Parathyroid adenoma (tissue), 2 donors: ENCODE measurements around the gene MYCT1.

ENCODE experiments used
- H2AFZ ChIP-seq: fragments of 300-600 bp; sonication (generic); one replicate; pipeline ENCODE4 v1.7.0; 2017; ENCODE audit warnings: antibody characterized with exemption, mild to moderate bottlenecking
- H3K27ac ChIP-seq: fragments of 300-600 bp; sonication (generic); one replicate; pipeline ENCODE4 v1.7.0; 2017
- H3K27me3 ChIP-seq: fragments of 300-600 bp; sonication (generic); one replicate; pipeline ENCODE4 v1.7.0; 2017; ENCODE audit warnings: low read length; ENCODE audit not compliant: control insufficient read depth, insufficient read depth
- H3K36me3 ChIP-seq: fragments of 300-600 bp; sonication (generic); one replicate; pipeline ENCODE4 v1.7.0; 2017; ENCODE audit warnings: low read length; ENCODE audit not compliant: control insufficient read depth, insufficient read depth
- H3K4me1 ChIP-seq: fragments of 300-600 bp; sonication (generic); one replicate; pipeline ENCODE4 v1.7.0; 2017; ENCODE audit warnings: control low read depth
- H3K4me2 ChIP-seq: fragments of 300-600 bp; sonication (generic); one replicate; pipeline ENCODE4 v1.7.0; 2017; ENCODE audit warnings: low read length
- H3K4me3 ChIP-seq: fragments of 300-600 bp; sonication (generic); one replicate; pipeline ENCODE4 v1.7.0; 2017; ENCODE audit warnings: low read depth, low read length
- H3K79me2 ChIP-seq: fragments of 300-600 bp; sonication (generic); one replicate; pipeline ENCODE4 v1.7.0; 2017; ENCODE audit warnings: control low read depth
- H3K9ac ChIP-seq: fragments of 300-600 bp; sonication (generic); one replicate; pipeline ENCODE4 v1.7.0; 2017; ENCODE audit warnings: mild to moderate bottlenecking
- H3K9me3 ChIP-seq: fragments of 300-600 bp; sonication (generic); one replicate; pipeline ENCODE4 v1.7.0; 2017; ENCODE audit warnings: low read length; ENCODE audit not compliant: control insufficient read depth
- TF ChIP-seq, protein P1 (sequence below): fragments of 300-600 bp; sonication (generic); IDR thresholded peaks from one replicate; pipeline ENCODE4 v1.7.0; 2017; ENCODE audit warnings: antibody characterized with exemption, mild to moderate bottlenecking
- donor health status: primary hyperparathyroidism.

Gene MYCT1

DNA sequence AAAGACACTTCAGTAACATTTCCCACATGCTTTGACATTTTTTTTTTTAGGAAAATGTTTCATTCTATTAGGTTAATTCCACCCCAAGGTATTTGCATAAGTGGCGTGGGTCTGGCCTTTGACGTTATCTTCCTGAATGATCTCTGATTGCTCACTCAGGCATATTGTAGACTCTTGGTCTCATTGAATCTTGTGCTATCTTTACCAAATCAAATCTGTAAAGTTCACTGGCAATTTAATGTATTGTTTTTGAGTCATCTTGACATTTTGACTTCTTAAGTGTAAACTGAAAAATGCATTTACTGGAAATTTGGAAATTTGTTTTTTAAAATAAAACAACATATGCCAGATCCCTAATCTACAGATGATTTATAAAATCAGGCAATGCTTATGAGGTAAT lies 36.9 kb downstream of the MYCT1 start:
- H3K36me3 ChIP-seq = no peaks in the 10 kb centered on the region
- TF ChIP-seq, protein P1, sequence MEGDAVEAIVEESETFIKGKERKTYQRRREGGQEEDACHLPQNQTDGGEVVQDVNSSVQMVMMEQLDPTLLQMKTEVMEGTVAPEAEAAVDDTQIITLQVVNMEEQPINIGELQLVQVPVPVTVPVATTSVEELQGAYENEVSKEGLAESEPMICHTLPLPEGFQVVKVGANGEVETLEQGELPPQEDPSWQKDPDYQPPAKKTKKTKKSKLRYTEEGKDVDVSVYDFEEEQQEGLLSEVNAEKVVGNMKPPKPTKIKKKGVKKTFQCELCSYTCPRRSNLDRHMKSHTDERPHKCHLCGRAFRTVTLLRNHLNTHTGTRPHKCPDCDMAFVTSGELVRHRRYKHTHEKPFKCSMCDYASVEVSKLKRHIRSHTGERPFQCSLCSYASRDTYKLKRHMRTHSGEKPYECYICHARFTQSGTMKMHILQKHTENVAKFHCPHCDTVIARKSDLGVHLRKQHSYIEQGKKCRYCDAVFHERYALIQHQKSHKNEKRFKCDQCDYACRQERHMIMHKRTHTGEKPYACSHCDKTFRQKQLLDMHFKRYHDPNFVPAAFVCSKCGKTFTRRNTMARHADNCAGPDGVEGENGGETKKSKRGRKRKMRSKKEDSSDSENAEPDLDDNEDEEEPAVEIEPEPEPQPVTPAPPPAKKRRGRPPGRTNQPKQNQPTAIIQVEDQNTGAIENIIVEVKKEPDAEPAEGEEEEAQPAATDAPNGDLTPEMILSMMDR = no peak
- H3K4me1 ChIP-seq = no peaks in the 10 kb centered on the region
- H3K79me2 ChIP-seq = no peaks in the 10 kb centered on the region
- no peak overlapping the region for H3K9ac ChIP-seq
- H3K27me3 ChIP-seq = no peaks in the 10 kb centered on the region
- H3K4me3 ChIP-seq = no peak overlapping the region
- no peak overlapping the region for H3K27ac ChIP-seq
- no peak overlapping the region for H3K4me2 ChIP-seq
- H3K9me3 ChIP-seq = no peaks in the 10 kb centered on the region
- H2AFZ ChIP-seq = no peak overlapping the region

DNA sequence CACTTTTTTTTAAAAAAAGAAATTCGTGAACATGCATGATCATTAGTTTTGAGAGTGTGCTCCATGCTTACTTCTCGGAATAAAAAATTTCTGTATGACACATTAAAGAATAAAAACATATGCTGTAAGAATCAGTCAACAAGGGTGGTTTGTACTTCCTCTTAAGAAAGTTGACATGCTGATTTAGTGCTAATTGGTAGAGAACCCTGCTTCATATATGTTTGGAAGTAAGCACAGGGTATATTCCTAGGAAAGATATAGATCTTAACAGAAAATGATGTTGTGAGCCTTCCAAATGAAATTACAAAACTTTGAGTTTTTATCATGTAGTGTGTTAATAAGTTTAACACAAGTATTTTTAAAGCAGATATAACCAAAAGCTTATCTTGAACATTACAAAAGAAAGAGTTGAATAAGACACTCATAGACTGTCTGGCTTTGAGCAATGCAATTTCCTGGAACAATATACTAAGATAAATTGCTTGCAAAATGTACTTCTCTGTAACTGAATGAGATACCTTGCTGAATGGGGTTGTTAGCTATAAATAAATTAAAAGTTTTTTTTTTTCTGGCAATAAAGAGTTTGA lies 39.1 kb downstream of the MYCT1 start:
- TF ChIP-seq, protein P1 = no peak
- Histone ChIP-seq H3K4me2 (no peak overlapping the region), H3K9me3 (no peaks in the 10 kb centered on the region), H2AFZ (no peak overlapping the region), H3K36me3 (no peaks in the 10 kb centered on the region), H3K79me2 (no peaks in the 10 kb centered on the region), H3K27me3 (no peaks in the 10 kb centered on the region), H3K27ac (no peak overlapping the region), H3K9ac (no peak overlapping the region), H3K4me3 (no peak overlapping the region), H3K4me1 (no peaks in the 10 kb centered on the region)

DNA sequence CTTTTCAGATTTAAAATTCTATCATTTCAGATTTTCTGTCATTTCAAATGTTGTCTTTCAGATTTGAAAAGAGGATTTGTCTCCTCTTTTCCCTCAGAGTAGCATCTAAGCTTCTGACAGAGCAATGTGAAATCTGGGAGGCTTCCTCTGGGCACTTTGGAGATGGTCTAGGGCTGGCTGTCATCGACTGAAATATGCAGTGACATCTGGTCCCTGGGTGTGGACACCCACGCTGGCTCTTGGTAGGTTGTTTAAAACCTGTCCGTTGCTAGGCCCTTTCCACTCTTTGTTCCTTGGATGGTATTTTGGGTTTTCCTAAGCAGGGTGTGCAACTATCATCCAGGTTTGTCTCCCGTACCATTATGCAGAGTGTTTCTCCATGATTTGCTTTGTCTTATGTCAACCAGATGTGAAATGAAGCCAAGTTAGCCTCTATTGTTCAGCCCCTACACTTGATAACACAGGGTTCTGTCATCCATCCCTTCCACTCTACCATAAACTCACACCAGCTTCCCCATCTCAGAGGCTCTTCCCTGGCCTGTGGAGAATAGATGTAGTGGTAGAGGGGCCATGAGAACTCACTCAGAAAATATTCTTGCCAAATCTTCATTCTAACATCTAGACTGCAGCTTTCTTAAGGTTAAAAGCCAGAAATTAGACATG lies 47.9 kb downstream of the MYCT1 start:
- TF ChIP-seq, protein P1 = no peak
- no peak overlapping the region for H3K4me3 ChIP-seq

DNA sequence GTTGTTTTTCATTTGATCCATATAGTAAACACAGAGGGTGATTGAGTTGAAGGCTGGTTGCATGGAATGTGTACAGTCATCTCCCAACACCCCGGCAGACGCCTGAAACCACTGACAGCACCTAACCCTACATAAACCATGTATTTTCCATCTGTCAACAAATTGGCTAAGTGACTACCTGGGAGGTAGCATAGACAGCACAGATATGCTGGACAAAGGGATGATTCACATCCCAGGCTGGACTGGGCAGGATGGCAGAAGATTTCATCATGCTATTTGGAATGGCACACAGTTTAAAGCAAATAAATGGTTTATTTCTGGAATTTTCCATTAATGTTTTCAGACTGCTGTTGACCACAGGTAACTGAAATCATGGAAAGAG lies 48.5 kb downstream of the MYCT1 start:
- H3K4me2 ChIP-seq = no peak overlapping the region
- TF ChIP-seq, protein P1 = no peak
- no peak overlapping the region for H3K27ac ChIP-seq
- no peak overlapping the region for H2AFZ ChIP-seq
- H3K9ac ChIP-seq = no peak overlapping the region
- no peaks in the 10 kb centered on the region for H3K4me1 ChIP-seq
- no peaks in the 10 kb centered on the region for H3K9me3 ChIP-seq
- no peak overlapping the region for H3K4me3 ChIP-seq
- no peaks in the 10 kb centered on the region for H3K36me3 ChIP-seq
- H3K27me3 ChIP-seq = no peaks in the 10 kb centered on the region
- no peaks in the 10 kb centered on the region for H3K79me2 ChIP-seq

More for the DNA sequence above, 47.9 kb downstream of the MYCT1 start:
- H3K9me3 ChIP-seq = no peaks in the 10 kb centered on the region
- H3K79me2 ChIP-seq = no peaks in the 10 kb centered on the region
- no peak overlapping the region for H2AFZ ChIP-seq
- no peak overlapping the region for H3K4me2 ChIP-seq
- H3K9ac ChIP-seq = no peak overlapping the region
- no peaks in the 10 kb centered on the region for H3K4me1 ChIP-seq
- no peaks in the 10 kb centered on the region for H3K27me3 ChIP-seq
- no peak overlapping the region for H3K27ac ChIP-seq
- H3K36me3 ChIP-seq = no peaks in the 10 kb centered on the region

DNA sequence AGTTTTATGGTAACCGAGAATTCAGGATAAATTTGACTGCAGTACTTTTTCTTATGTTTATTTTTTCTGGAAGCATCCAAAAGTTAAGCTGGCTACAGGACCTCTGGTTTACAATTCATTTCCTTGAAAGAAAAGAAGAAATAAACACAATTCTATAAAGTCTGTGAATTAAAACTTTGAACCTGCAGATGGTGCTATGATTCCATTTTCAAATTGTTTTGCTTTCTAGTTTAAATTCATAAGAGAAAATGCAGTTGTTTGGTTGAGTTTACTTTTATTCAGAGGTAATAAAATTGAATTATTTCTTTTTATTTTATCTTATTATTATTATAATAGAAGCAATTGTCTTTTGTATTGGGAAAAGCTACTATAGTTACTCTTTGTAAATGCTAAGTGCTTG lies 51.1 kb downstream of the MYCT1 start:
- Histone ChIP-seq H3K79me2 (no peaks in the 10 kb centered on the region), H3K4me3 (no peak overlapping the region), H3K9me3 (no peaks in the 10 kb centered on the region), H3K27ac (no peak overlapping the region), H2AFZ (no peak overlapping the region), H3K4me1 (no peaks in the 10 kb centered on the region), H3K36me3 (no peaks in the 10 kb centered on the region), H3K9ac (no peak overlapping the region), H3K27me3 (no peaks in the 10 kb centered on the region), H3K4me2 (no peak overlapping the region)
- TF ChIP-seq, protein P1 = no peak
